ENCODE measurements around the gene ACTL8.

DNA sequence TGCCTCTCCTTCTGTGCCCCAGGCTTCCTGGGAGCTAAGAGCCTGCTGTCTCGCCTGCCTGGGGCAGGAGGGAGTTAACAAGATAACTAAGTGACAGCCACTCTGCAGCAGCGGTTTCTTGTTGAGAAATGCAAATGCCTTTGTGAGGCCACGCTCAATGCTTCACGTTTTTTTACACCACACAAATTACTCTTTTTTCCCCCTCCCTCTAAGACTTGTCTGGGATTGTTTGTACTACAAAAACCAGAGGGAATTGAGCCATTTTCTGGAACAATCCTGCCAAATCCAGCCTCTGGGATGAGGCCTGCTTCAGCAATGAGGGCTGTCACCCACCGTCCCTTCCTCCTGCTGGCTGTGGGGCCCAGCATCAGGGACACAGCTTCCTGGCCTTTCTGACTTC is 119.6 kb downstream of the ACTL8 start:
- TF ChIP-seq CTCF (IDR thresholded peaks at IDR 0.05 in 4 of 5, conservative IDR thresholded peaks at IDR 0.05 in 1 of 5), result no peak
- no peak for TF ChIP-seq POLR2A (IDR thresholded peaks at IDR 0.05)
